ENCODE measurements around the gene MICALL1.
"Not testable (repeated sequence)": the region's sequence is repeated elsewhere in the genome, so short reads cannot be mapped to it uniquely, and the experiment has no call there.

The MICALL1 gene

GRCh38 chr22:37942133-37942532 is 36.0 kb downstream of the MICALL1 start:
- Histone ChIP-seq H3K36me3 (ENCODE audit: control insufficient read depth, insufficient read depth, low read length) (peaks cover 24% of the 10 kb centered on the region), H3K4me3 (ENCODE audit: low read length) (no peak overlapping the region), H3K4me1 (ENCODE audit: control insufficient read depth, insufficient read depth, low read length) (no peaks in the 10 kb centered on the region), H3K27me3 (ENCODE audit: control insufficient read depth, insufficient read depth, low read length) (no peaks in the 10 kb centered on the region), H3K9ac (ENCODE audit: low read length) (no peak overlapping the region), H3K27ac (ENCODE audit: low read depth, low read length) (no peak overlapping the region)

GRCh38 chr22:37943136-37943824 is 37.2 kb downstream of the MICALL1 start:
- no peaks in the 10 kb centered on the region for H3K4me1 ChIP-seq (ENCODE audit: control insufficient read depth, insufficient read depth, low read length)
- no peak overlapping the region for H3K9ac ChIP-seq (ENCODE audit: low read length)
- H3K27ac ChIP-seq (ENCODE audit: low read depth, low read length) = no peak overlapping the region
- no peaks in the 10 kb centered on the region for H3K27me3 ChIP-seq (ENCODE audit: control insufficient read depth, insufficient read depth, low read length)
- no peak overlapping the region for H3K4me3 ChIP-seq (ENCODE audit: low read length)
- peaks cover 18% of the 10 kb centered on the region for H3K36me3 ChIP-seq (ENCODE audit: control insufficient read depth, insufficient read depth, low read length)

- no peaks in the 10 kb centered on the region for H3K4me1 ChIP-seq (ENCODE audit: control insufficient read depth, insufficient read depth, low read length)
- no peak overlapping the region for H3K9ac ChIP-seq (ENCODE audit: low read length)
- H3K27me3 ChIP-seq (ENCODE audit: control insufficient read depth, insufficient read depth, low read length) = no peaks in the 10 kb centered on the region
- no peak overlapping the region for H3K27ac ChIP-seq (ENCODE audit: low read depth, low read length)
- H3K36me3 ChIP-seq (ENCODE audit: control insufficient read depth, insufficient read depth, low read length) = peaks cover 18% of the 10 kb centered on the region
- H3K4me3 ChIP-seq (ENCODE audit: low read length) = no peak overlapping the region
Measured at GRCh38 chr22:37943825-37944198, 37.7 kb downstream of the MICALL1 start.

- not testable (repeated sequence) for H3K9ac ChIP-seq (ENCODE audit: low read length); H3K4me3 ChIP-seq (ENCODE audit: low read length); H3K4me1 ChIP-seq (ENCODE audit: control insufficient read depth, insufficient read depth, low read length); H3K27ac ChIP-seq (ENCODE audit: low read depth, low read length); H3K27me3 ChIP-seq (ENCODE audit: control insufficient read depth, insufficient read depth, low read length)
- peaks cover 16% of the 10 kb centered on the region for H3K36me3 ChIP-seq (ENCODE audit: control insufficient read depth, insufficient read depth, low read length)
Measured at GRCh38 chr22:37944423-37944822, 38.3 kb downstream of the MICALL1 start.

- not testable (repeated sequence) for H3K27ac ChIP-seq (ENCODE audit: low read depth, low read length); H3K36me3 ChIP-seq (ENCODE audit: control insufficient read depth, insufficient read depth, low read length); H3K9ac ChIP-seq (ENCODE audit: low read length); H3K4me1 ChIP-seq (ENCODE audit: control insufficient read depth, insufficient read depth, low read length); H3K4me3 ChIP-seq (ENCODE audit: low read length); H3K27me3 ChIP-seq (ENCODE audit: control insufficient read depth, insufficient read depth, low read length)
Measured at GRCh38 chr22:37947142-37947795, 41.2 kb downstream of the MICALL1 start.

- H3K4me1 ChIP-seq (ENCODE audit: control insufficient read depth, insufficient read depth, low read length) = peaks cover 7% of the 10 kb centered on the region
- no peak overlapping the region for H3K27ac ChIP-seq (ENCODE audit: low read depth, low read length)
- H3K27me3 ChIP-seq (ENCODE audit: control insufficient read depth, insufficient read depth, low read length) = no peaks in the 10 kb centered on the region
- H3K4me3 ChIP-seq (ENCODE audit: low read length) = no peak overlapping the region
- H3K9ac ChIP-seq (ENCODE audit: low read length) = no peak overlapping the region
- H3K36me3 ChIP-seq (ENCODE audit: control insufficient read depth, insufficient read depth, low read length) = no peaks in the 10 kb centered on the region
Measured at GRCh38 chr22:37951305-37951704, 45.2 kb downstream of the MICALL1 start.

- H3K36me3 ChIP-seq (ENCODE audit: control insufficient read depth, insufficient read depth, low read length); H3K27me3 ChIP-seq (ENCODE audit: control insufficient read depth, insufficient read depth, low read length); H3K9ac ChIP-seq (ENCODE audit: low read length); H3K27ac ChIP-seq (ENCODE audit: low read depth, low read length); H3K4me1 ChIP-seq (ENCODE audit: control insufficient read depth, insufficient read depth, low read length): not testable (repeated sequence)
- peak overlapping the region; percentile 94 for H3K4me3 ChIP-seq (ENCODE audit: low read length)
Measured at GRCh38 chr22:37952629-37953028, 46.5 kb downstream of the MICALL1 start.

GRCh38 chr22:37953062-37953436 is 47.0 kb downstream of the MICALL1 start:
- Histone ChIP-seq H3K4me3 (ENCODE audit: low read length) (peak overlapping the region; percentile 94), H3K27ac (ENCODE audit: low read depth, low read length) (peak overlapping the region; percentile 18)

GRCh38 chr22:37953437-37954179 is 47.5 kb downstream of the MICALL1 start, which contains the start of the genes C22orf23 and POLR2F:
C22orf23 (minus strand) TSS chr22:37953601; CDS start chr22:37953149, 452 bp downstream.
POLR2F (plus strand) TSS chr22:37953699; CDS start chr22:37953788, 89 bp downstream.
- H3K4me3 ChIP-seq (ENCODE audit: low read length) = peak within 1 kb of the TSS; percentile 94
- peak within 1 kb of the TSS; percentile 65 for H3K27ac ChIP-seq (ENCODE audit: low read depth, low read length)
- H3K4me1 ChIP-seq (ENCODE audit: control insufficient read depth, insufficient read depth, low read length) = peaks cover 7% of the 10 kb centered on the region
- peak within 1 kb of the TSS; percentile 84 for H3K9ac ChIP-seq (ENCODE audit: low read length)
- H3K27me3 ChIP-seq (ENCODE audit: control insufficient read depth, insufficient read depth, low read length) = no peaks in the 10 kb centered on the region
- peaks cover 13% of the 10 kb centered on the region for H3K36me3 ChIP-seq (ENCODE audit: control insufficient read depth, insufficient read depth, low read length)

More at GRCh38 chr22:37953062-37953436, 47.0 kb downstream of the MICALL1 start:
- Histone ChIP-seq H3K27me3 (ENCODE audit: control insufficient read depth, insufficient read depth, low read length) (no peaks in the 10 kb centered on the region), H3K4me1 (ENCODE audit: control insufficient read depth, insufficient read depth, low read length) (peaks cover 7% of the 10 kb centered on the region), H3K9ac (ENCODE audit: low read length) (no peak overlapping the region), H3K36me3 (ENCODE audit: control insufficient read depth, insufficient read depth, low read length) (peaks cover 13% of the 10 kb centered on the region)

GRCh38 chr22:37954686-37955085 is 48.6 kb downstream of the MICALL1 start:
- peak overlapping the region; percentile 4 for H3K9ac ChIP-seq (ENCODE audit: low read length)

GRCh38 chr22:37955825-37956397 is 49.8 kb downstream of the MICALL1 start:
- H3K4me1 ChIP-seq (ENCODE audit: control insufficient read depth, insufficient read depth, low read length); H3K27me3 ChIP-seq (ENCODE audit: control insufficient read depth, insufficient read depth, low read length): not testable (repeated sequence)

More at GRCh38 chr22:37954686-37955085, 48.6 kb downstream of the MICALL1 start:
- peaks cover 7% of the 10 kb centered on the region for H3K4me1 ChIP-seq (ENCODE audit: control insufficient read depth, insufficient read depth, low read length)
- peak overlapping the region; percentile 94 for H3K4me3 ChIP-seq (ENCODE audit: low read length)
- no peaks in the 10 kb centered on the region for H3K27me3 ChIP-seq (ENCODE audit: control insufficient read depth, insufficient read depth, low read length)
- H3K36me3 ChIP-seq (ENCODE audit: control insufficient read depth, insufficient read depth, low read length) = peaks cover 18% of the 10 kb centered on the region
- H3K27ac ChIP-seq (ENCODE audit: low read depth, low read length) = no peak overlapping the region

GRCh38 chr22:37957232-37957631 is 51.1 kb downstream of the MICALL1 start:
- Histone ChIP-seq H3K36me3 (ENCODE audit: control insufficient read depth, insufficient read depth, low read length) (peaks cover 23% of the 10 kb centered on the region), H3K4me1 (ENCODE audit: control insufficient read depth, insufficient read depth, low read length) (peaks cover 7% of the 10 kb centered on the region), H3K4me3 (ENCODE audit: low read length) (no peak overlapping the region), H3K27me3 (ENCODE audit: control insufficient read depth, insufficient read depth, low read length) (no peaks in the 10 kb centered on the region), H3K27ac (ENCODE audit: low read depth, low read length) (no peak overlapping the region), H3K9ac (ENCODE audit: low read length) (no peak overlapping the region)

More at GRCh38 chr22:37955825-37956397, 49.8 kb downstream of the MICALL1 start:
- H3K4me3 ChIP-seq (ENCODE audit: low read length); H3K27ac ChIP-seq (ENCODE audit: low read depth, low read length); H3K9ac ChIP-seq (ENCODE audit: low read length): not testable (repeated sequence)
- H3K36me3 ChIP-seq (ENCODE audit: control insufficient read depth, insufficient read depth, low read length) = peaks cover 18% of the 10 kb centered on the region
